ENCODE measurements around the gene USP9Y. TPM values are rescaled to one million over a fixed set of nuclear protein-coding genes. Genes with fewer than 3 reads are reported as not detected.

The USP9Y gene
- total and polyA plus RNA-seq, 10 of the 15 experiments (the other 5 are each of a cell fraction or from before 2014, with no cell fraction given), result 0.08 TPM; not detected in 9

DNA sequence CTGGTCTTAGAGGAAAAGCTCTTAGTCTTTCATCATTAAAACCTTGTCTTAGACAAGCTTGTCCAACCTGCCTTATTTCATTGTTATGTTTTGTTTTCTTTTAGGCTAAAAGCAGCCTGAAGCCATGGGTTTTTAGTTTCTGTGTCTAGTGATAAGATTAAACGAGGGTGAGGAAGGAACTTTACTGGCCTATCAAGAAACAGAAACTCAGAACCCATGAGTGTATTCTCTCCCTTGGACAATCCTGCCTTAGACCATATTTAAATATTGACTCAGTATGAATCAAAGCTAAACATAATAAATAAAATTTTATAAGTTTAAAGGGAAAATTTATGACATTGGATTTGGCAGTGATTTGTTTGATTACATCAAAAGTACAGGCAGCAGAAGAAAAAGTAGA is 122.4 kb downstream of the USP9Y start:
- Histone ChIP-seq H4K20me1 (ENCODE audit: control insufficient read depth, insufficient read depth) (no peaks in the 10 kb centered on the region), H3K9me3 (replicated peaks; ENCODE audit: control insufficient read depth, insufficient read depth, low read length) (no peaks in the 10 kb centered on the region), H3K27ac (ENCODE audit: control insufficient read depth, insufficient read depth) (no peak overlapping the region), H3K79me2 (ENCODE audit: control insufficient read depth, insufficient read depth, low read length) (no peaks in the 10 kb centered on the region), H3K36me3 (ENCODE audit: control insufficient read depth in 2 of 2, insufficient read depth in 2 of 2, low read length in 1 of 2) (no peaks in the 10 kb centered on the region), H3K27me3 (replicated peaks in 1 of 2; ENCODE audit: control insufficient read depth in 2 of 2, insufficient read depth in 2 of 2, low read length in 1 of 2) (no peaks in the 10 kb centered on the region), H3K4me3 (no peak overlapping the region), H3K4me1 (ENCODE audit: control insufficient read depth, insufficient read depth, low read length) (no peaks in the 10 kb centered on the region), H2AFZ (ENCODE audit: control insufficient read depth, low read depth, low read length) (no peak overlapping the region), H3K4me2 (ENCODE audit: control insufficient read depth, insufficient read depth) (no peak overlapping the region), H3K9ac (ENCODE audit: control insufficient read depth, insufficient read depth, low read length) (no peak overlapping the region)
- intact Hi-C loops (cut with micrococcal nuclease; ENCODE audit: unreplicated experiment), result no loop called here
- FAIRE-seq (no peak), ATAC-seq (no peak), DNase-seq (ENCODE audit: low read depth, low spot score) (no peak)
- TF ChIP-seq FOXK2 (IDR thresholded peaks at IDR 0.05) (no peak), SPI1 (IDR thresholded peaks at IDR 0.05; ENCODE audit: borderline replicate concordance, insufficient read depth, low read depth, low read length) (no peak), SRF (IDR thresholded peaks at IDR 0.05; ENCODE audit: low read depth in 2 of 2, low read length in 2 of 2) (no peak), HDAC2 (IDR thresholded peaks at IDR 0.05) (no peak), CBX5 (IDR thresholded peaks at IDR 0.05; ENCODE audit: low read depth) (no peak), SMARCA5 (IDR thresholded peaks at IDR 0.05) (no peak), RUNX3 (IDR thresholded peaks at IDR 0.05; ENCODE audit: low read length) (no peak), RB1 (IDR thresholded peaks at IDR 0.05; ENCODE audit: borderline replicate concordance) (no peak), BMI1 (IDR thresholded peaks at IDR 0.05; ENCODE audit: borderline replicate concordance) (no peak), MXI1 (IDR thresholded peaks at IDR 0.05; ENCODE audit: low read depth, low read length) (no peak), BHLHE40 (IDR thresholded peaks at IDR 0.05; ENCODE audit: borderline replicate concordance in 1 of 2, low read depth in 2 of 2, low read length in 1 of 2) (no peak), MEF2A (IDR thresholded peaks at IDR 0.05; ENCODE audit: insufficient read depth, low read depth, low read length) (no peak), JUND (IDR thresholded peaks at IDR 0.05; ENCODE audit: low read depth, low read length) (no peak), EZH2 (IDR thresholded peaks at IDR 0.05; ENCODE audit: borderline replicate concordance, control insufficient read depth, low read depth, low read length) (no peak)
- ChIA-PET SMC1A (ENCODE audit: uncharacterized antibody, unreplicated experiment) (no interaction called here), CTCF (no interaction called here), RAD21 (ENCODE audit: unreplicated experiment) (no interaction called here), POLR2A (no interaction called here)
- in situ Hi-C loops (cut with MboI), result no loop called here
- no CpG with 5 or more reads among the region's 1 CpG for WGBS (ENCODE audit: insufficient coverage, insufficient replicate concordance, low lambda C conversion rate, missing lambda C conversion rate)
- BruUV-seq (replicated peaks), result no TSS peak

Data from GM12878 (cell line).